ENCODE data around the gene GTSE1. TPM values are rescaled to one million over a fixed set of nuclear protein-coding genes. Genes with fewer than 3 reads are reported as not detected.

GTSE1 gene
- polyA plus RNA-seq, 1 donor (not counting 4 experiments of a cell fraction or from before 2014, with no cell fraction given): 4.7 TPM

DNA sequence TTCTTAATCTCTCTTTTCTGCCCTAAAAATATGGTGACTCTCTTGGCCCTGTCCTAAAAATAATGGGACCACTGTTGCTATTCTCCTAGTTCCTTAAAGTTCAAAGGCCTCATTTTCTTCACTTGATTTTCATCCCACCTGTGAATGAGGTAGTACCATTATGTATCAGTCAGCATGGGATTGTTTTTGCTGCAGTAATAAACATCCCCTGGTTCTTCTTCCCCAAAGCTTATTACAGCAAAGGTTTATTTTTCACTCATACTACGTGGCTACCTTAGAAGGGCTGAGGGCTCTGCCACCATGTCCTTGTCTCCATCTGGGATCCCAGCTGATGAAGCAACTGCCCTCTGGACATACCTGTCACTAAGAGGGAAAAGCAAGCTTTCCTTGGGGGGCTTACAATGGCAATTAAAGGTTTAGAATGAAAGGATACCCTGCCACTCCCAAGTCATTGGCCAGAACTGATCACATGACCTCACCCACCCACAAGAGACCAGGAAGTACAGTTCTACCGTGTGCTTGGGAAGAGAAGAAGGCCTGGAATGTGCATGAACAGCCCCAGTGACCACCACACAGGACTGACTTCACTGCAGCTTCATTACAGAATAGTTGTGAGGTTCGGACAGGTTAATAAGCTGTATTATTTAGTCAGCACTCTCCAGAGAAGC, 21.1 kb upstream of the GTSE1 start:
- dilution Hi-C loops (cut with MboI; ENCODE audit: extremely low pct_ligation_motif_present, low sequenced_read_pairs): no loop called here
- Histone ChIP-seq H2AFZ (ENCODE audit: control insufficient read depth, low read length) (no peak overlapping the region), H3K9me1 (ENCODE audit: control insufficient read depth, extremely low read depth, insufficient read depth, low read length) (no peaks in the 10 kb centered on the region), H4K20me1 (ENCODE audit: control insufficient read depth, extremely low read depth, insufficient read depth, low read length) (no peaks in the 10 kb centered on the region), H3K4me3 (ENCODE audit: control insufficient read depth in 2 of 3, extremely low read depth in 1 of 3, insufficient read depth in 2 of 3, low read depth in 1 of 3, low read length in 3 of 3) (no peak overlapping the region), H3K4me1 (ENCODE audit: control insufficient read depth, extremely low read depth, insufficient read depth, low read length) (no peaks in the 10 kb centered on the region), H3K36me3 (ENCODE audit: control insufficient read depth in 2 of 2, extremely low read depth in 1 of 2, insufficient read depth in 2 of 2, low read length in 2 of 2) (peaks cover 24% of the 10 kb centered on the region in 2 experiments), H3K9me3 (ENCODE audit: control insufficient read depth, low read depth, low read length) (no peaks in the 10 kb centered on the region), H3K4me2 (ENCODE audit: control insufficient read depth, extremely low read depth, insufficient read depth, low read depth, low read length) (no peak overlapping the region), H3K79me2 (ENCODE audit: control insufficient read depth, insufficient read depth, low read length) (no peaks in the 10 kb centered on the region), H3K27me3 (ENCODE audit: control insufficient read depth, extremely low read depth, insufficient read depth, low read length) (no peaks in the 10 kb centered on the region), H3K27ac (ENCODE audit: control insufficient read depth, insufficient read depth, low read length) (no peak overlapping the region), H3K9ac (ENCODE audit: control insufficient read depth, extremely low read depth, insufficient read depth, low read length) (no peak overlapping the region)
- no peak for DNase-seq (ENCODE audit: low read depth, low spot score)
- no peak for FAIRE-seq
- no peak for TF ChIP-seq CTCF (optimal IDR thresholded peaks at IDR 0.05 in 1 of 3, IDR thresholded peaks at IDR 0.05 in 1 of 3, conservative IDR thresholded peaks at IDR 0.05 in 1 of 3; ENCODE audit: extremely low read depth in 1 of 3, insufficient read depth in 2 of 3, low read length in 3 of 3)
- no peak for TF ChIP-seq EZH2 (IDR thresholded peaks at IDR 0.05; ENCODE audit: low read length)

GRCh38 chr22:46276563-46276962, 20.1 kb upstream of the GTSE1 start:
- H3K4me3 ChIP-seq (ENCODE audit: control insufficient read depth in 2 of 3, extremely low read depth in 1 of 3, insufficient read depth in 2 of 3, low read depth in 1 of 3, low read length in 3 of 3): no peak overlapping the region
- H3K9me3 ChIP-seq (ENCODE audit: control insufficient read depth, low read depth, low read length): no peaks in the 10 kb centered on the region
- H3K9ac ChIP-seq (ENCODE audit: control insufficient read depth, extremely low read depth, insufficient read depth, low read length): no peak overlapping the region
- no peak overlapping the region for H3K27ac ChIP-seq (ENCODE audit: control insufficient read depth, insufficient read depth, low read length)
- H3K9me1 ChIP-seq (ENCODE audit: control insufficient read depth, extremely low read depth, insufficient read depth, low read length): no peaks in the 10 kb centered on the region
- H3K36me3 ChIP-seq (ENCODE audit: control insufficient read depth in 2 of 2, extremely low read depth in 1 of 2, insufficient read depth in 2 of 2, low read length in 2 of 2): peaks cover 24% of the 10 kb centered on the region in 2 experiments
- H3K27me3 ChIP-seq (ENCODE audit: control insufficient read depth, extremely low read depth, insufficient read depth, low read length): no peaks in the 10 kb centered on the region
- H3K4me1 ChIP-seq (ENCODE audit: control insufficient read depth, extremely low read depth, insufficient read depth, low read length): no peaks in the 10 kb centered on the region
- no peak for DNase-seq (ENCODE audit: low read depth, low spot score)
- no peak overlapping the region for H3K4me2 ChIP-seq (ENCODE audit: control insufficient read depth, extremely low read depth, insufficient read depth, low read depth, low read length)
- TF ChIP-seq EZH2 (IDR thresholded peaks at IDR 0.05; ENCODE audit: low read length) (no peak), CTCF (optimal IDR thresholded peaks at IDR 0.05 in 1 of 3, IDR thresholded peaks at IDR 0.05 in 1 of 3, conservative IDR thresholded peaks at IDR 0.05 in 1 of 3; ENCODE audit: extremely low read depth in 1 of 3, insufficient read depth in 2 of 3, low read length in 3 of 3) (no peak)
- H4K20me1 ChIP-seq (ENCODE audit: control insufficient read depth, extremely low read depth, insufficient read depth, low read length): no peaks in the 10 kb centered on the region
- dilution Hi-C loops (cut with MboI; ENCODE audit: extremely low pct_ligation_motif_present, low sequenced_read_pairs): no loop called here
- H2AFZ ChIP-seq (ENCODE audit: control insufficient read depth, low read length): no peak overlapping the region
- FAIRE-seq: no peak
- H3K79me2 ChIP-seq (ENCODE audit: control insufficient read depth, insufficient read depth, low read length): no peaks in the 10 kb centered on the region
